ENCODE results near the gene ZNF273. TPM values are rescaled to one million over a fixed set of nuclear protein-coding genes. Genes with fewer than 3 reads are reported as not detected.
"Not testable (repeated sequence)": the region's sequence is repeated elsewhere in the genome, so short reads cannot be mapped to it uniquely, and the experiment has no call there.

Gene ZNF273
- total and polyA plus RNA-seq, 10 of the 15 experiments (the other 5 are each of a cell fraction or from before 2014, with no cell fraction given) = 4.8 to 12.3 (median 7.8) TPM

DNA sequence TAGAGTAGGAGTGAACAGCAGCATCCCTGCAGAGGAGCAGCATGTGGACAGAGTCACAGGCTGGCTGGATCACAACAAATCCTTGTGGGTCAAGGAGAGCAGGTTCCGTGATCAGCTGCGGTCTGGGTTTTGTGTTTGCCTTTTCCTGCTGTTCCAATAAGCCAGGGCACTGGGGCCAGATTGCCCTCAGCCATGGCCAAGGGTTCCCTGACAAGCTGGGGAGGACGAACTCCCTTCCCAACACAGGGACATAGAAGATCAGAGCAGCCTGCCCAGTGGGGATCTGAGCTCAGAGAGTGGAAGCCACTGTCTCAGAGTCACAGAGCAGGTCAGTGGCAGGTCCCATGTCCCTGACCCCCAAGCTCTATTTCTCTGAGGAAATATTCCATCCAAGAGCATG is 12.8 kb upstream of the ZNF273 start:
- CTCF ChIA-PET = interaction anchor here (0.5 kb wide), 1 partner anchor 434 kb away, joined by 3 read pairs; no protein-coding TSS in a partner anchor
- 65% methylated on average over 3 of the region's 3 CpGs for WGBS (ENCODE audit: insufficient coverage, insufficient replicate concordance, low lambda C conversion rate, missing lambda C conversion rate)
- H3K4me2 ChIP-seq (ENCODE audit: control insufficient read depth, insufficient read depth); H3K9me3 ChIP-seq (replicated peaks; ENCODE audit: control insufficient read depth, insufficient read depth, low read length); ATAC-seq; H3K79me2 ChIP-seq (ENCODE audit: control insufficient read depth, insufficient read depth, low read length); POLR2A ChIA-PET; H3K4me3 ChIP-seq; H3K36me3 ChIP-seq (ENCODE audit: control insufficient read depth in 2 of 2, insufficient read depth in 2 of 2, low read length in 1 of 2); H3K27ac ChIP-seq (ENCODE audit: control insufficient read depth, insufficient read depth); intact Hi-C loops (cut with micrococcal nuclease; ENCODE audit: unreplicated experiment); H3K9ac ChIP-seq (ENCODE audit: control insufficient read depth, insufficient read depth, low read length); in situ Hi-C loops (cut with MboI); H2AFZ ChIP-seq (ENCODE audit: control insufficient read depth, low read depth, low read length); DNase-seq (ENCODE audit: low read depth, low spot score); SMC1A ChIA-PET (ENCODE audit: uncharacterized antibody, unreplicated experiment); H3K4me1 ChIP-seq (ENCODE audit: control insufficient read depth, insufficient read depth, low read length); FAIRE-seq; BruUV-seq (replicated peaks); RAD21 ChIA-PET (ENCODE audit: unreplicated experiment); H3K27me3 ChIP-seq (replicated peaks in 1 of 2; ENCODE audit: control insufficient read depth in 2 of 2, insufficient read depth in 2 of 2, low read length in 1 of 2); H4K20me1 ChIP-seq (ENCODE audit: control insufficient read depth, insufficient read depth): not testable (repeated sequence)

DNA sequence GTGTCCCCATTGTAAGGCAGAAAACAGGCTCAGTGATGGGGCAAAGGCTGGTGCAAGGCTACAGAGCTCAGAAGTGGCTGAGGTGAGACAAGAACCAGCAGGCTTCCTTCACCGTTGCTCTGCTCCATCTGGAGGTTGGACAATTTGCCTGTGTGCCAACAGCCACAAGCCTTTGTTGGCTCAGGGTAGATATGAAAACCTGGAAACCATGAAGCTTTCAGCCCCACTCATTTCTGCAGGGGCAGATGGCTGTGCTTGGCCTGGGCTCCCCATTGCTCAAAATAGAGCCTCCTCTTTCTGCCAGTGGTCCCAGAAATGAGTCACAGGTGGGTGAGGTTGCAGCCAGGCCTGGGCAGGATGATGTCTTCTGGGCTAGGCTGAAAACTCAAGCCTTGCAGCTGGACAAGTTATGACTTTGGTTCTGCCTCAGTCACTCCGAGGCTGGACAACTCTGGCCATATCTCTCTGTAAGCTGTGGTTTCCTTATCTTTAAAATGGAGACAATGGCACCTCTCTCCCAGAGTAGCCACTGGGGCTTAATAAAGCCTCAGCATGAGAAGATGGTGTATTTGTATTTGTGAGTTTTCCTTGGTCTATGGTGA is 12.2 kb upstream of the ZNF273 start:
- WGBS (ENCODE audit: insufficient coverage, insufficient replicate concordance, low lambda C conversion rate, missing lambda C conversion rate) = 0% methylated on average over 2 of the region's 2 CpGs
- H4K20me1 ChIP-seq (ENCODE audit: control insufficient read depth, insufficient read depth) = no peaks in the 10 kb centered on the region
- POLR2A ChIA-PET = no interaction called here
- no peak overlapping the region for H3K4me2 ChIP-seq (ENCODE audit: control insufficient read depth, insufficient read depth)
- no peak overlapping the region for H3K27ac ChIP-seq (ENCODE audit: control insufficient read depth, insufficient read depth)
- H3K9ac ChIP-seq (ENCODE audit: control insufficient read depth, insufficient read depth, low read length) = no peak overlapping the region
- H3K4me1 ChIP-seq (ENCODE audit: control insufficient read depth, insufficient read depth, low read length) = no peaks in the 10 kb centered on the region
- RAD21 ChIA-PET (ENCODE audit: unreplicated experiment) = no interaction called here
- DNase-seq (ENCODE audit: low read depth, low spot score) = no peak
- H3K9me3 ChIP-seq (replicated peaks; ENCODE audit: control insufficient read depth, insufficient read depth, low read length) = no peaks in the 10 kb centered on the region; the same call in 1 of the 3 replicates
- no peaks in the 10 kb centered on the region for H3K79me2 ChIP-seq (ENCODE audit: control insufficient read depth, insufficient read depth, low read length)
- no peak for FAIRE-seq
- SMC1A ChIA-PET (ENCODE audit: uncharacterized antibody, unreplicated experiment) = no interaction called here
- H3K4me3 ChIP-seq = no peak overlapping the region
- peaks cover 0 to 2% of the 10 kb centered on the region in 2 experiments; a peak in 1 of 4 replicates for H3K27me3 ChIP-seq (replicated peaks in 1 of 2; ENCODE audit: control insufficient read depth in 2 of 2, insufficient read depth in 2 of 2, low read length in 1 of 2)
- CTCF ChIA-PET = interaction anchor here (0.5 to 0.7 kb wide), 2 partner anchors 12 to 434 kb away, joined by 3 read pairs; partner anchors contain the start of gene ZNF273
- no peak for ATAC-seq
- H2AFZ ChIP-seq (ENCODE audit: control insufficient read depth, low read depth, low read length) = no peak overlapping the region
- no peaks in the 10 kb centered on the region for H3K36me3 ChIP-seq (ENCODE audit: control insufficient read depth in 2 of 2, insufficient read depth in 2 of 2, low read length in 1 of 2)
- no TSS peak for BruUV-seq (replicated peaks)
- intact Hi-C loops (cut with micrococcal nuclease; ENCODE audit: unreplicated experiment) (no loop called here), in situ Hi-C loops (cut with MboI) (no loop called here)
- TF ChIP-seq HCFC1 (IDR thresholded peaks at IDR 0.05; ENCODE audit: low read length) = no peak
- TF ChIP-seq, protein P1, sequence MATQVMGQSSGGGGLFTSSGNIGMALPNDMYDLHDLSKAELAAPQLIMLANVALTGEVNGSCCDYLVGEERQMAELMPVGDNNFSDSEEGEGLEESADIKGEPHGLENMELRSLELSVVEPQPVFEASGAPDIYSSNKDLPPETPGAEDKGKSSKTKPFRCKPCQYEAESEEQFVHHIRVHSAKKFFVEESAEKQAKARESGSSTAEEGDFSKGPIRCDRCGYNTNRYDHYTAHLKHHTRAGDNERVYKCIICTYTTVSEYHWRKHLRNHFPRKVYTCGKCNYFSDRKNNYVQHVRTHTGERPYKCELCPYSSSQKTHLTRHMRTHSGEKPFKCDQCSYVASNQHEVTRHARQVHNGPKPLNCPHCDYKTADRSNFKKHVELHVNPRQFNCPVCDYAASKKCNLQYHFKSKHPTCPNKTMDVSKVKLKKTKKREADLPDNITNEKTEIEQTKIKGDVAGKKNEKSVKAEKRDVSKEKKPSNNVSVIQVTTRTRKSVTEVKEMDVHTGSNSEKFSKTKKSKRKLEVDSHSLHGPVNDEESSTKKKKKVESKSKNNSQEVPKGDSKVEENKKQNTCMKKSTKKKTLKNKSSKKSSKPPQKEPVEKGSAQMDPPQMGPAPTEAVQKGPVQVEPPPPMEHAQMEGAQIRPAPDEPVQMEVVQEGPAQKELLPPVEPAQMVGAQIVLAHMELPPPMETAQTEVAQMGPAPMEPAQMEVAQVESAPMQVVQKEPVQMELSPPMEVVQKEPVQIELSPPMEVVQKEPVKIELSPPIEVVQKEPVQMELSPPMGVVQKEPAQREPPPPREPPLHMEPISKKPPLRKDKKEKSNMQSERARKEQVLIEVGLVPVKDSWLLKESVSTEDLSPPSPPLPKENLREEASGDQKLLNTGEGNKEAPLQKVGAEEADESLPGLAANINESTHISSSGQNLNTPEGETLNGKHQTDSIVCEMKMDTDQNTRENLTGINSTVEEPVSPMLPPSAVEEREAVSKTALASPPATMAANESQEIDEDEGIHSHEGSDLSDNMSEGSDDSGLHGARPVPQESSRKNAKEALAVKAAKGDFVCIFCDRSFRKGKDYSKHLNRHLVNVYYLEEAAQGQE (IDR thresholded peaks at IDR 0.05; ENCODE audit: low read depth, low read length) = no peak
- TF ChIP-seq, protein P2, sequence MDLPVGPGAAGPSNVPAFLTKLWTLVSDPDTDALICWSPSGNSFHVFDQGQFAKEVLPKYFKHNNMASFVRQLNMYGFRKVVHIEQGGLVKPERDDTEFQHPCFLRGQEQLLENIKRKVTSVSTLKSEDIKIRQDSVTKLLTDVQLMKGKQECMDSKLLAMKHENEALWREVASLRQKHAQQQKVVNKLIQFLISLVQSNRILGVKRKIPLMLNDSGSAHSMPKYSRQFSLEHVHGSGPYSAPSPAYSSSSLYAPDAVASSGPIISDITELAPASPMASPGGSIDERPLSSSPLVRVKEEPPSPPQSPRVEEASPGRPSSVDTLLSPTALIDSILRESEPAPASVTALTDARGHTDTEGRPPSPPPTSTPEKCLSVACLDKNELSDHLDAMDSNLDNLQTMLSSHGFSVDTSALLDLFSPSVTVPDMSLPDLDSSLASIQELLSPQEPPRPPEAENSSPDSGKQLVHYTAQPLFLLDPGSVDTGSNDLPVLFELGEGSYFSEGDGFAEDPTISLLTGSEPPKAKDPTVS (IDR thresholded peaks at IDR 0.05; ENCODE audit: low read depth, low read length) = no peak
- no peak for TF ChIP-seq EP300 (IDR thresholded peaks at IDR 0.05; ENCODE audit: borderline replicate concordance in 1 of 2, control insufficient read depth in 1 of 2, low read depth in 2 of 2, low read length in 2 of 2)
- TF ChIP-seq JUND (IDR thresholded peaks at IDR 0.05; ENCODE audit: low read depth, low read length) = no peak
- TF ChIP-seq POLR2AphosphoS2 (IDR thresholded peaks at IDR 0.05; ENCODE audit: low read depth, low read length) = no peak
- TF ChIP-seq, protein P3, sequence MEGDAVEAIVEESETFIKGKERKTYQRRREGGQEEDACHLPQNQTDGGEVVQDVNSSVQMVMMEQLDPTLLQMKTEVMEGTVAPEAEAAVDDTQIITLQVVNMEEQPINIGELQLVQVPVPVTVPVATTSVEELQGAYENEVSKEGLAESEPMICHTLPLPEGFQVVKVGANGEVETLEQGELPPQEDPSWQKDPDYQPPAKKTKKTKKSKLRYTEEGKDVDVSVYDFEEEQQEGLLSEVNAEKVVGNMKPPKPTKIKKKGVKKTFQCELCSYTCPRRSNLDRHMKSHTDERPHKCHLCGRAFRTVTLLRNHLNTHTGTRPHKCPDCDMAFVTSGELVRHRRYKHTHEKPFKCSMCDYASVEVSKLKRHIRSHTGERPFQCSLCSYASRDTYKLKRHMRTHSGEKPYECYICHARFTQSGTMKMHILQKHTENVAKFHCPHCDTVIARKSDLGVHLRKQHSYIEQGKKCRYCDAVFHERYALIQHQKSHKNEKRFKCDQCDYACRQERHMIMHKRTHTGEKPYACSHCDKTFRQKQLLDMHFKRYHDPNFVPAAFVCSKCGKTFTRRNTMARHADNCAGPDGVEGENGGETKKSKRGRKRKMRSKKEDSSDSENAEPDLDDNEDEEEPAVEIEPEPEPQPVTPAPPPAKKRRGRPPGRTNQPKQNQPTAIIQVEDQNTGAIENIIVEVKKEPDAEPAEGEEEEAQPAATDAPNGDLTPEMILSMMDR (IDR thresholded peaks at IDR 0.05 in 2 of 3, conservative IDR thresholded peaks at IDR 0.05 in 1 of 3; ENCODE audit: control insufficient read depth in 2 of 3, extremely low read depth in 1 of 3, insufficient read depth in 1 of 3, low read depth in 3 of 3, low read length in 3 of 3) = no peak
- no peak for TF ChIP-seq IKZF2 (IDR thresholded peaks at IDR 0.05)
- TF ChIP-seq RB1 (IDR thresholded peaks at IDR 0.05; ENCODE audit: borderline replicate concordance) = no peak
